Heart left ventricle (tissue), 13 donors: ENCODE measurements around the gene TTC33.

Experiments used
- CTCF ChIP-seq, 12 donors: fragments of 200-600 bp; sonication (generic) in 4 of 12; IDR thresholded peaks; one replicate each; pipeline versions ENCODE4 v1.5.0 to v1.8.0; 2018 to 2022; ENCODE audit warnings: antibody characterized with exemption in 12 of 12, mild to moderate bottlenecking in 5 of 12
- POLR2A ChIP-seq, 2 donors: fragments of 450-650 bp; IDR thresholded peaks; one replicate each; pipeline ENCODE4 v1.6.1; 2017; ENCODE audit warnings: antibody characterized with exemption in 2 of 2, mild to moderate bottlenecking in 2 of 2, moderate library complexity in 2 of 2
- donor health status: ischemic (EF 13 %, LVEDD 7.1; RV severe dilation, severe dysfunction).
- donor health status: DM: no; HTN: yes; CAD: no.
- donor health status: DM: no; HTN: no; CAD: no.
- donor health status: ischemic (EF 25% LVEDD 6.9; RV normal size, moderate dysfunction).
- donor health status: ischemic (EF 25% LVEDD 5.7; RV mildly dilated, moderate dysfunction).
- donor health status: ischemic (EF 35%, LVEDD 5.7; RV mildly dilated, moderate dysfunction).
- donor health status: nonischemic (EF 11% LVEDD 7.7; RV severe dilation, severe dysfunction).
- donor health status: DM: yes; HTN: yes; CAD: no.
- donor health status: PGD.
- donor health status: ischemic (EF 29% LVEDD 5.4; RV normal size, mild dysfunction).
- donor health status: nonischemic (EF 23%, LVEDD 6.1; RV moderate dilation, normal function).

- TF ChIP-seq POLR2A (IDR thresholded peaks at IDR 0.05) (no peak), CTCF (IDR thresholded peaks at IDR 0.05) (no peak)
Observed at GRCh38 chr5:40784916-40785315, 29.2 kb upstream of the TTC33 start.
